ENCODE measurements around the gene LRCH4. TPM values are rescaled to one million over a fixed set of nuclear protein-coding genes. Genes with fewer than 3 reads are reported as not detected.

Gene LRCH4
- total and polyA plus RNA-seq, 2 of the 13 experiments (the other 11 are each of a cell fraction or from before 2014, with no cell fraction given) = 7.0 to 9.3 TPM

GRCh38 chr7:100538654-100539435 lies 47.1 kb downstream of the LRCH4 start, which contains the start of gene AGFG2 (continued):
- TF ChIP-seq HOXA9 (CRISPR knock-in tag; IDR thresholded peaks at IDR 0.05; ENCODE audit: borderline replicate concordance) = 0 out of 2 replicates have a peak, but pooled peaks have one; percentile 37
- no peak for TF ChIP-seq ADNP (CRISPR knock-in tag; IDR thresholded peaks at IDR 0.05)
- peak; percentile 100 for TF ChIP-seq RBFOX2 (IDR thresholded peaks at IDR 0.05; ENCODE audit: low read depth, low read length)
- no peak for TF ChIP-seq SIX4 (CRISPR knock-in tag; IDR thresholded peaks at IDR 0.05)
- TF ChIP-seq ZNF329 (CRISPR knock-in tag; IDR thresholded peaks at IDR 0.05; ENCODE audit: low read depth) = 0 out of 2 replicates have a peak, but pooled peaks have one; percentile 39
- TF ChIP-seq CBFB (CRISPR knock-in tag; IDR thresholded peaks at IDR 0.05) = no peak
- TF ChIP-seq, protein P1, sequence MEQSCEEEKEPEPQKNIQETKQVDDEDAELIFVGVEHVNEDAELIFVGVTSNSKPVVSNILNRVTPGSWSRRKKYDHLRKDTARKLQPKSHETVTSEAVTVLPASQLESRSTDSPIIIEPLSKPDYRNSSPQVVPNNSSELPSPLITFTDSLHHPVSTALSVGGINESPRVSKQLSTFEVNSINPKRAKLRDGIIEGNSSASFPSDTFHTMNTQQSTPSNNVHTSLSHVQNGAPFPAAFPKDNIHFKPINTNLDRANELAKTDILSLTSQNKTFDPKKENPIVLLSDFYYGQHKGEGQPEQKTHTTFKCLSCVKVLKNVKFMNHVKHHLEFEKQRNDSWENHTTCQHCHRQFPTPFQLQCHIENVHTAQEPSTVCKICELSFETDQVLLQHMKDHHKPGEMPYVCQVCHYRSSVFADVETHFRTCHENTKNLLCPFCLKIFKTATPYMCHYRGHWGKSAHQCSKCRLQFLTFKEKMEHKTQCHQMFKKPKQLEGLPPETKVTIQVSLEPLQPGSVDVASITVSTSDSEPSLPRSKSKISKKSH (CRISPR knock-in tag; IDR thresholded peaks at IDR 0.05; ENCODE audit: borderline replicate concordance) = peak; percentile 93; the same call in 1 of the 2 replicates
- TF ChIP-seq KAT2B (IDR thresholded peaks at IDR 0.05; ENCODE audit: borderline replicate concordance, low read depth, low read length) = no peak
- TF ChIP-seq, protein P2, sequence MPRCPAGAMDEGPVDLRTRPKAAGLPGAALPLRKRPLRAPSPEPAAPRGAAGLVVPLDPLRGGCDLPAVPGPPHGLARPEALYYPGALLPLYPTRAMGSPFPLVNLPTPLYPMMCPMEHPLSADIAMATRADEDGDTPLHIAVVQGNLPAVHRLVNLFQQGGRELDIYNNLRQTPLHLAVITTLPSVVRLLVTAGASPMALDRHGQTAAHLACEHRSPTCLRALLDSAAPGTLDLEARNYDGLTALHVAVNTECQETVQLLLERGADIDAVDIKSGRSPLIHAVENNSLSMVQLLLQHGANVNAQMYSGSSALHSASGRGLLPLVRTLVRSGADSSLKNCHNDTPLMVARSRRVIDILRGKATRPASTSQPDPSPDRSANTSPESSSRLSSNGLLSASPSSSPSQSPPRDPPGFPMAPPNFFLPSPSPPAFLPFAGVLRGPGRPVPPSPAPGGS (CRISPR knock-in tag; IDR thresholded peaks at IDR 0.05) = 0 out of 2 replicates have a peak, but pooled peaks have one; percentile 29
- no peak for TF ChIP-seq CSRNP1 (CRISPR knock-in tag; IDR thresholded peaks at IDR 0.05)
- TF ChIP-seq ZNF326 (CRISPR knock-in tag; IDR thresholded peaks at IDR 0.05; ENCODE audit: borderline replicate concordance) = no peak
- no peak for TF ChIP-seq ZNF597 (CRISPR knock-in tag; IDR thresholded peaks at IDR 0.05)
- no peak for TF ChIP-seq NONO (IDR thresholded peaks at IDR 0.05)
- peak; percentile 70 for TF ChIP-seq NONO (CRISPR knock-in tag; conservative IDR thresholded peaks at IDR 0.05)
- no peak for TF ChIP-seq ZNF773 (CRISPR knock-in tag; IDR thresholded peaks at IDR 0.05; ENCODE audit: borderline replicate concordance)
- no peak for TF ChIP-seq CSRNP2 (CRISPR knock-in tag; conservative IDR thresholded peaks at IDR 0.05; ENCODE audit: low read depth)
- TF ChIP-seq RCOR2 (CRISPR knock-in tag; IDR thresholded peaks at IDR 0.05) = no peak; the same call in 1 of the 2 replicates
- TF ChIP-seq CREB1 (IDR thresholded peaks at IDR 0.05) = peak; percentile 93
- TF ChIP-seq CREB1 (CRISPR knock-in tag; IDR thresholded peaks at IDR 0.05) = no peak
- TF ChIP-seq, protein P3, sequence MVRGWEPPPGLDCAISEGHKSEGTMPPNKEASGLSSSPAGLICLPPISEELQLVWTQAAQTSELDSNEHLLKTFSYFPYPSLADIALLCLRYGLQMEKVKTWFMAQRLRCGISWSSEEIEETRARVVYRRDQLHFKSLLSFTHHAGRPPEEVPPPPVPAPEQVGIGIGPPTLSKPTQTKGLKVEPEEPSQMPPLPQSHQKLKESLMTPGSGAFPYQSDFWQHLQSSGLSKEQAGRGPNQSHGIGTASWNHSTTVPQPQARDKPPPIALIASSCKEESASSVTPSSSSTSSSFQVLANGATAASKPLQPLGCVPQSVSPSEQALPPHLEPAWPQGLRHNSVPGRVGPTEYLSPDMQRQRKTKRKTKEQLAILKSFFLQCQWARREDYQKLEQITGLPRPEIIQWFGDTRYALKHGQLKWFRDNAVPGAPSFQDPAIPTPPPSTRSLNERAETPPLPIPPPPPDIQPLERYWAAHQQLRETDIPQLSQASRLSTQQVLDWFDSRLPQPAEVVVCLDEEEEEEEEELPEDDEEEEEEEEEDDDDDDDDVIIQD (CRISPR knock-in tag; IDR thresholded peaks at IDR 0.05; ENCODE audit: low read depth) = peak; percentile 78
- peak; percentile 31; the same call in 1 of the 2 replicates for TF ChIP-seq ZSCAN9 (CRISPR knock-in tag; IDR thresholded peaks at IDR 0.05; ENCODE audit: borderline replicate concordance)

All from HepG2 (cell line).